ENCODE results near the gene PLB1.

GRCh38 chr2:28631514-28632206 lies 135.8 kb downstream of the PLB1 start:
- TF ChIP-seq CTCF (conservative IDR thresholded peaks at IDR 0.05): no peak
- no peak for TF ChIP-seq ZFX (IDR thresholded peaks at IDR 0.05)
